H1 (cell line): ENCODE measurements around the gene PRCD.

Source experiments
- ASH2L ChIP-seq: fragments of 200-600, 300-600 bp; sonication (generic); IDR thresholded peaks from one replicate; pipeline ENCODE4 v1.7.1; 2017; ENCODE audit warnings: low read length
- BCL11A ChIP-seq, 2 experiments: IDR thresholded peaks; one replicate each; pipeline ENCODE4 v1.6.1; 2011; ENCODE audit warnings: low read depth in 2 of 2, low read length in 2 of 2, mild to moderate bottlenecking in 2 of 2
- BRCA1 ChIP-seq: IDR thresholded peaks from 2 replicates; pipeline ENCODE4 v1.6.1; 2012; ENCODE audit warnings: low read depth, low read length, improper control_type of control experiment
- CTCF ChIP-seq, 3 experiments: IDR thresholded peaks; 1 replicate in 2 of 3; 2 replicates in 1 of 3; pipeline versions ENCODE4 v1.5.1 to v1.6.1; 2011; ENCODE audit warnings: low read length in 3 of 3, mild to moderate bottlenecking in 3 of 3, inconsistent platforms in 2 of 3, low read depth in 1 of 3, moderate library complexity in 1 of 3; ENCODE audit not compliant: insufficient read depth in 1 of 3; ENCODE audit errors: control extremely low read depth in 1 of 3
- GABPA ChIP-seq: IDR thresholded peaks from 2 replicates; pipeline ENCODE4 v1.6.1; 2011; ENCODE audit warnings: mild to moderate bottlenecking, low read length, moderate library complexity, borderline replicate concordance; ENCODE audit not compliant: insufficient read depth
- MAFK ChIP-seq: IDR thresholded peaks from 2 replicates; pipeline ENCODE4 v1.6.1; 2012; ENCODE audit warnings: low read depth, mild to moderate bottlenecking, improper control_type of control experiment, low read length
- POLR2A ChIP-seq, 2 experiments: IDR thresholded peaks; 1 replicate in 1 of 2; 2 replicates in 1 of 2; pipeline ENCODE4 v1.6.1; 2011; ENCODE audit warnings: low read depth in 2 of 2, low read length in 2 of 2, mild to moderate bottlenecking in 2 of 2; ENCODE audit errors: control extremely low read depth in 1 of 2
- POLR2AphosphoS5 ChIP-seq: IDR thresholded peaks from 2 replicates; pipeline ENCODE4 v1.6.1; 2011; ENCODE audit warnings: low read depth, low read length
- RAD21 ChIP-seq, 2 experiments: IDR thresholded peaks in 1 of 2; conservative IDR thresholded peaks in 1 of 2; 2 replicates each; pipeline ENCODE4 v1.6.1; 2011; ENCODE audit warnings: low read depth in 2 of 2, low read length in 2 of 2, improper control_type of control experiment in 1 of 2, inconsistent platforms in 1 of 2, mild to moderate bottlenecking in 1 of 2, moderate library complexity in 1 of 2
- SIRT6 ChIP-seq: IDR thresholded peaks from one replicate; pipeline ENCODE4 v1.7.1; 2012; ENCODE audit warnings: low read length, inconsistent platforms
- TAF1 ChIP-seq: IDR thresholded peaks from 2 replicates; pipeline ENCODE4 v1.6.1; 2011; ENCODE audit warnings: mild to moderate bottlenecking, low read depth, low read length
- TEAD4 ChIP-seq: IDR thresholded peaks from 2 replicates; pipeline ENCODE4 v1.6.1; 2012; ENCODE audit warnings: low read depth, low read length, inconsistent platforms, mixed read lengths

GRCh38 chr17:76567634-76568432, 28.0 kb downstream of the PRCD start:
- TF ChIP-seq BCL11A (IDR thresholded peaks at IDR 0.05; ENCODE audit: low read depth in 2 of 2, low read length in 2 of 2) = no peak
- no peak for TF ChIP-seq SIRT6
- TF ChIP-seq POLR2AphosphoS5 = no peak; the same call in none of the 2 replicates
- no peak for TF ChIP-seq GABPA
- TF ChIP-seq CTCF (IDR thresholded peaks at IDR 0.05; ENCODE audit: control extremely low read depth in 1 of 3, insufficient read depth in 1 of 3, low read depth in 1 of 3, low read length in 3 of 3) = no peak
- TF ChIP-seq RAD21 (IDR thresholded peaks at IDR 0.05 in 1 of 2, conservative IDR thresholded peaks at IDR 0.05 in 1 of 2; ENCODE audit: low read depth in 2 of 2, low read length in 2 of 2) = no peak
- no peak for TF ChIP-seq BRCA1
- TF ChIP-seq ASH2L = no peak
- peak in 1 of 2 experiments; percentile 49; a peak in 1 of 3 replicates for TF ChIP-seq POLR2A (IDR thresholded peaks at IDR 0.05; ENCODE audit: control extremely low read depth in 1 of 2, low read depth in 2 of 2, low read length in 2 of 2)
- no peak for TF ChIP-seq TAF1
- no peak for TF ChIP-seq MAFK
- TF ChIP-seq TEAD4 = no peak
